ENCODE data around the gene DNAAF8.

The DNAAF8 gene

GRCh38 chr16:4788910-4789309, 54.6 kb downstream of the DNAAF8 start:
- Histone ChIP-seq H3K36me3 (no peaks in the 10 kb centered on the region), H3K9me3 (no peaks in the 10 kb centered on the region), H3K4me1 (ENCODE audit: control insufficient read depth in 1 of 2, insufficient read depth in 1 of 2, low read depth in 1 of 2, low read length in 1 of 2) (peaks cover 0 to 10% of the 10 kb centered on the region in 2 experiments), H3K27me3 (no peaks in the 10 kb centered on the region), H3K27ac (no peak overlapping the region), H3K4me3 (ENCODE audit: low read depth in 1 of 2, low read length in 1 of 2) (no peak overlapping the region)
- no peak for TF ChIP-seq CTCF (IDR thresholded peaks at IDR 0.05)

- Histone ChIP-seq H3K27me3 (no peaks in the 10 kb centered on the region), H3K9me3 (no peaks in the 10 kb centered on the region), H3K27ac (no peak overlapping the region), H3K4me1 (ENCODE audit: control insufficient read depth in 1 of 2, insufficient read depth in 1 of 2, low read depth in 1 of 2, low read length in 1 of 2) (peaks cover 0 to 10% of the 10 kb centered on the region in 2 experiments), H3K4me3 (ENCODE audit: low read depth in 1 of 2, low read length in 1 of 2) (no peak overlapping the region), H3K36me3 (peaks cover 8% of the 10 kb centered on the region)
- TF ChIP-seq CTCF (IDR thresholded peaks at IDR 0.05), result no peak
Observed at GRCh38 chr16:4790261-4790660, 55.9 kb downstream of the DNAAF8 start.

GRCh38 chr16:4790871-4791270, 56.5 kb downstream of the DNAAF8 start:
- peaks cover 0 to 10% of the 10 kb centered on the region in 2 experiments for H3K4me1 ChIP-seq (ENCODE audit: control insufficient read depth in 1 of 2, insufficient read depth in 1 of 2, low read depth in 1 of 2, low read length in 1 of 2)
- H3K36me3 ChIP-seq, result peaks cover 14% of the 10 kb centered on the region
- no peaks in the 10 kb centered on the region for H3K27me3 ChIP-seq
- TF ChIP-seq CTCF (IDR thresholded peaks at IDR 0.05), result no peak
- no peak overlapping the region for H3K4me3 ChIP-seq (ENCODE audit: low read depth in 1 of 2, low read length in 1 of 2)
- H3K27ac ChIP-seq, result no peak overlapping the region
- H3K9me3 ChIP-seq, result no peaks in the 10 kb centered on the region

- TF ChIP-seq CTCF (IDR thresholded peaks at IDR 0.05), result no peak
- no peaks in the 10 kb centered on the region for H3K9me3 ChIP-seq
- H3K36me3 ChIP-seq, result peaks cover 36% of the 10 kb centered on the region
- no peaks in the 10 kb centered on the region for H3K27me3 ChIP-seq
- H3K4me1 ChIP-seq (ENCODE audit: control insufficient read depth in 1 of 2, insufficient read depth in 1 of 2, low read depth in 1 of 2, low read length in 1 of 2), result peaks cover 0 to 10% of the 10 kb centered on the region in 2 experiments
- no peak overlapping the region for H3K27ac ChIP-seq
- H3K4me3 ChIP-seq (ENCODE audit: low read depth in 1 of 2, low read length in 1 of 2), result no peak overlapping the region
Observed at GRCh38 chr16:4792951-4793513, 58.7 kb downstream of the DNAAF8 start.

GRCh38 chr16:4795181-4795827, 61.0 kb downstream of the DNAAF8 start, which contains the start of gene SMIM22:
Gene SMIM22, plus strand, starts transcription at chr16:4795369. Its CDS starts 366 bp downstream, at chr16:4795735.
- peaks cover 54% of the 10 kb centered on the region for H3K36me3 ChIP-seq
- no peak within 1 kb of the TSS for H3K27ac ChIP-seq
- no peak for TF ChIP-seq CTCF (IDR thresholded peaks at IDR 0.05)
- no peak within 1 kb of the TSS for H3K4me3 ChIP-seq (ENCODE audit: low read depth in 1 of 2, low read length in 1 of 2)
- no peaks in the 10 kb centered on the region for H3K27me3 ChIP-seq
- no peaks in the 10 kb centered on the region for H3K9me3 ChIP-seq
- peaks cover 3 to 11% of the 10 kb centered on the region in 2 experiments for H3K4me1 ChIP-seq (ENCODE audit: control insufficient read depth in 1 of 2, insufficient read depth in 1 of 2, low read depth in 1 of 2, low read length in 1 of 2)
